IMR-90 (cell line): ENCODE measurements around the gene PRSS8. TPM values are rescaled to one million over a fixed set of nuclear protein-coding genes. Genes with fewer than 3 reads are reported as not detected.

Source experiments
- ATAC-seq: fragments of 200-7000 bp; cut with Tn5 transposase; 2 replicates; pipeline ENCODE4 v1.9.1; 2020; ENCODE audit warnings: low read depth, mild to moderate bottlenecking, moderate library complexity
- BruUV-seq: library from RNA; stranded (reverse); fragments of 400-500 nt; replicated peaks from 2 replicates; lab custom pipeline; 2021; lab: Mats Ljungman, UMichigan
- CTCF ChIA-PET: fragments of 300-600 bp; formaldehyde crosslinking; extraction: SDS; loops from one replicate; lab custom pipeline; 2021; ENCODE audit warnings: antibody characterized with exemption; lab: Yijun Ruan, JAX
- POLR2A ChIA-PET: fragments of 300-600 bp; sonication (Branson Sonifier 250); formaldehyde crosslinking; loops from one replicate; lab custom pipeline; 2022; ENCODE audit warnings: antibody characterized with exemption; ENCODE audit not compliant: unreplicated experiment; lab: Charles Lee
- DNase-seq: peaks from one replicate; pipeline ENCODE4 v3.0.0; 2013
- H2AFZ ChIP-seq: replicated peaks from 2 replicates; pipeline ENCODE3; 2013; ENCODE audit warnings: low read length, mild to moderate bottlenecking; ENCODE audit not compliant: poor library complexity
- H2AK5ac ChIP-seq: 2 replicates; pipeline ENCODE4 v1.6.1; 2013; ENCODE audit warnings: low read depth, low read length, inconsistent platforms
- H2AK9ac ChIP-seq: replicated peaks from 2 replicates; pipeline ENCODE3; 2013; ENCODE audit warnings: mild to moderate bottlenecking, low read depth, low read length, moderate library complexity; ENCODE audit not compliant: poor library complexity
- H2BK120ac ChIP-seq: 2 replicates; pipeline ENCODE4 v1.6.1; 2013; ENCODE audit warnings: low read depth, low read length, inconsistent platforms
- H2BK15ac ChIP-seq: 3 replicates; pipeline ENCODE4 v1.6.1; 2013; ENCODE audit warnings: low read depth, low read length, inconsistent platforms
- H2BK20ac ChIP-seq: 2 replicates; pipeline ENCODE4 v1.6.1; 2013; ENCODE audit warnings: low read depth, mild to moderate bottlenecking, inconsistent platforms, low read length, moderate library complexity
- H2BK5ac ChIP-seq: 2 replicates; pipeline ENCODE4 v1.6.1; 2013; ENCODE audit warnings: mild to moderate bottlenecking, low read depth, low read length, inconsistent platforms; ENCODE audit not compliant: poor library complexity, severe bottlenecking
- H3K14ac ChIP-seq: replicated peaks from 2 replicates; pipeline ENCODE4 v1.6.1; 2013; ENCODE audit warnings: low read depth, low read length, inconsistent platforms
- H3K18ac ChIP-seq: 2 replicates; pipeline ENCODE4 v1.6.1; 2013; ENCODE audit warnings: low read depth, low read length, control low read depth
- H3K23ac ChIP-seq: 2 replicates; pipeline ENCODE4 v1.6.1; 2013; ENCODE audit warnings: low read depth, low read length, inconsistent platforms
- H3K27ac ChIP-seq: 2 replicates; pipeline ENCODE4 v1.5.1; 2013; ENCODE audit warnings: mild to moderate bottlenecking, control low read depth, low read length; ENCODE audit not compliant: insufficient read depth
- H3K27me3 ChIP-seq: 2 replicates; pipeline ENCODE4 v1.6.1; 2013; ENCODE audit warnings: low read length; ENCODE audit not compliant: control insufficient read depth, insufficient read depth
- H3K36me3 ChIP-seq: 2 replicates; pipeline ENCODE4 v1.6.1; 2013; ENCODE audit warnings: low read length, mixed read lengths; ENCODE audit not compliant: control insufficient read depth, insufficient read depth
- H3K4ac ChIP-seq: 2 replicates; pipeline ENCODE4 v1.6.1; 2013; ENCODE audit warnings: low read depth, low read length, inconsistent platforms
- H3K4me1 ChIP-seq: 2 replicates; pipeline ENCODE4 v1.6.1; 2013; ENCODE audit warnings: low read length, mixed read lengths; ENCODE audit not compliant: control insufficient read depth, insufficient read depth
- H3K4me2 ChIP-seq: 2 replicates; pipeline ENCODE4 v1.6.1; 2013; ENCODE audit warnings: low read depth, mild to moderate bottlenecking, control low read depth, low read length, moderate library complexity
- H3K4me3 ChIP-seq: 2 replicates; pipeline ENCODE4 v1.5.1; 2013; ENCODE audit warnings: low read depth, mild to moderate bottlenecking, control low read depth, low read length, moderate library complexity; ENCODE audit not compliant: insufficient read depth
- H3K56ac ChIP-seq: 2 replicates; pipeline ENCODE4 v1.6.1; 2013; ENCODE audit warnings: low read length, inconsistent platforms; ENCODE audit not compliant: insufficient read depth; ENCODE audit errors: extremely low read depth
- H3K79me1 ChIP-seq, 2 experiments: 2 replicates each; pipeline ENCODE4 v1.6.1; 2013; ENCODE audit warnings: low read length in 2 of 2, inconsistent platforms in 1 of 2, low read depth in 1 of 2
- H3K9ac ChIP-seq: 2 replicates; pipeline ENCODE4 v1.6.1; 2013; ENCODE audit warnings: low read depth, low read length, control low read depth
- H3K9me1 ChIP-seq: 2 replicates; pipeline ENCODE4 v1.6.1; 2013; ENCODE audit warnings: low read length, inconsistent platforms; ENCODE audit not compliant: insufficient read depth
- H3K9me3 ChIP-seq: 2 replicates; pipeline ENCODE4 v1.6.1; 2013; ENCODE audit warnings: low read length; ENCODE audit not compliant: control insufficient read depth, insufficient read depth
- H4K20me1 ChIP-seq: 2 replicates; pipeline ENCODE4 v1.6.1; 2013; ENCODE audit warnings: low read length, inconsistent platforms; ENCODE audit not compliant: insufficient read depth
- H4K5ac ChIP-seq: 2 replicates; pipeline ENCODE4 v1.6.1; 2013; ENCODE audit warnings: mild to moderate bottlenecking, low read depth, low read length, control low read depth
- H4K8ac ChIP-seq, 2 experiments: 2 replicates each; pipeline ENCODE4 v1.6.1; 2013; ENCODE audit warnings: low read depth in 2 of 2, low read length in 2 of 2, control low read depth in 1 of 2, inconsistent platforms in 1 of 2
- H4K91ac ChIP-seq: 2 replicates; pipeline ENCODE4 v1.6.1; 2013; ENCODE audit warnings: low read depth, low read length, inconsistent platforms; ENCODE audit not compliant: insufficient read depth
- BHLHE40 ChIP-seq: fragments of 150-350 bp; IDR thresholded peaks from 2 replicates; pipeline ENCODE4 v1.6.1; 2016; ENCODE audit warnings: mild to moderate bottlenecking, low read depth, low read length
- FOS ChIP-seq: fragments of 150-350 bp; IDR thresholded peaks from 2 replicates; pipeline ENCODE4 v1.6.1; 2016; ENCODE audit warnings: low read depth, low read length
- MAZ ChIP-seq: IDR thresholded peaks from 2 replicates; pipeline ENCODE4 v1.6.1; 2012; ENCODE audit warnings: low read depth, mild to moderate bottlenecking, low read length, improper control_type of control experiment, moderate library complexity, borderline replicate concordance
- NFE2L2 ChIP-seq: fragments of 150-350 bp; IDR thresholded peaks from 2 replicates; pipeline ENCODE4 v1.6.1; 2016; ENCODE audit warnings: low read depth, mild to moderate bottlenecking, low read length
- RCOR1 ChIP-seq: IDR thresholded peaks from 2 replicates; pipeline ENCODE4 v1.6.1; 2012; ENCODE audit warnings: mild to moderate bottlenecking, low read length, improper control_type of control experiment; ENCODE audit not compliant: insufficient replicate concordance
- RFX5 ChIP-seq: IDR thresholded peaks from 2 replicates; pipeline ENCODE4 v1.8.0; 2012; ENCODE audit warnings: low read depth, mild to moderate bottlenecking, low read length, moderate library complexity
- USF2 ChIP-seq: fragments of 150-350 bp; IDR thresholded peaks from 2 replicates; pipeline ENCODE4 v1.6.1; 2017; ENCODE audit warnings: mild to moderate bottlenecking, antibody characterized with exemption, low read length, low read depth
- WGBS, 2 experiments: methylation state at CpG; one replicate each; pipeline versions ENCODE4 v1.1.5 to v1.1.7; 2013; ENCODE audit warnings: missing lambda C conversion rate in 2 of 2; ENCODE audit not compliant: insufficient read length in 1 of 2; ENCODE audit errors: extremely low coverage in 2 of 2; 5-methylcytosine and 5-hydroxymethylcytosine counted together
- dilution Hi-C: fragments of 300-500 bp; cut with HindIII; formaldehyde crosslinking; loops from one replicate; pipeline ENCODE4 v1.14.3; 2018; ENCODE audit warnings: low sequenced_read_pairs; ENCODE audit not compliant: unreplicated experiment
- in situ Hi-C: fragments of 300-500 bp; cut with MboI; formaldehyde crosslinking; loops from 3 replicates; pipeline ENCODE4 v1.14.3; 2019; ENCODE audit warnings: low sequenced_read_pairs, inconsistent platforms, mixed read lengths
- intact Hi-C: fragments of 100-400 bp; cut with micrococcal nuclease; formaldehyde crosslinking; loops from 2 replicates; pipeline ENCODE4 v1.10.0; 2022
- polyA plus RNA-seq, 3 experiments: library from polyadenylated mRNA; depleted of rRNA; stranded (reverse); fragments of >200 nt; gene quantifications; 2 replicates each; pipeline ENCODE4 v1.2.3, GENCODE V29; 2012; ENCODE audit warnings: low replicate concordance in 1 of 3
- total RNA-seq: library from RNA; depleted of rRNA; stranded (reverse); fragments of >200 nt; gene quantifications from 2 replicates; pipeline ENCODE4 v1.2.3, GENCODE V29; 2012

Gene PRSS8
- total and polyA plus RNA-seq, 2 of the 4 experiments (the other 2 are of a cell fraction) = not detected

- CTCF ChIA-PET = interaction anchor here (0.6 kb wide), 1 partner anchor 29 kb away, joined by 4 read pairs; no protein-coding TSS in a partner anchor
- no TSS peak for BruUV-seq
Measured at GRCh38 chr16:31138621-31139578, 3.4 kb upstream of the PRSS8 start.

More at GRCh38 chr16:31138621-31139578, 3.4 kb upstream of the PRSS8 start:
- ATAC-seq (no peak), DNase-seq (peak; percentile 70)
- Histone ChIP-seq H3K79me1 (peaks cover 0 to 7% of the 10 kb centered on the region in 2 experiments; a peak in 1 of 4 replicates), H4K5ac (peak overlapping the region; percentile 80), H3K27ac (no peak overlapping the region), H3K9ac (no peak overlapping the region), H4K20me1 (no peaks in the 10 kb centered on the region), H3K9me1 (peaks cover 8% of the 10 kb centered on the region), H2BK120ac (peak overlapping the region; percentile 70), H2BK20ac (no peak overlapping the region; the same call in 1 of the 2 replicates), H4K91ac (peak overlapping the region; percentile 79), H3K23ac (no peak overlapping the region; the same call in 1 of the 2 replicates), H4K8ac (peak overlapping the region; percentile 23 to 91; a peak in 3 of 4 replicates), H3K4ac (peak overlapping the region; percentile 59; the same call in 1 of the 2 replicates), H3K4me1 (peaks cover 19% of the 10 kb centered on the region), H2AFZ (peak overlapping the region; percentile 90), H3K18ac (peak overlapping the region; percentile 49; the same call in 1 of the 2 replicates), H3K36me3 (no peaks in the 10 kb centered on the region), H2AK9ac (peak overlapping the region; percentile 77), H2BK5ac (peak overlapping the region; percentile 72), H3K4me2 (peak overlapping the region; percentile 35; the same call in 1 of the 2 replicates), H2AK5ac (peak overlapping the region; percentile 84), H3K9me3 (no peaks in the 10 kb centered on the region), H3K56ac (no peak overlapping the region), H3K27me3 (no peaks in the 10 kb centered on the region; the same call in 1 of the 2 replicates), H3K14ac (no peak overlapping the region; the same call in none of the 2 replicates), H3K4me3 (no peak overlapping the region), H2BK15ac (peak overlapping the region; percentile 68; the same call in 1 of the 3 replicates)
- WGBS, 2 experiments = 66% methylated on average over 9 of the region's 27 CpGs; no CpG with 5 or more reads in 1 of the 2 experiments
- in situ Hi-C loops = no loop called here
- dilution Hi-C loops = no loop called here
- intact Hi-C loops = no loop called here
- POLR2A ChIA-PET = no interaction called here
- TF ChIP-seq USF2 (peak; percentile 61; the same call in 1 of the 2 replicates), RFX5 (no peak), FOS (peak; percentile 21; the same call in 1 of the 2 replicates), MAZ (peak; percentile 31; the same call in 1 of the 2 replicates), NFE2L2 (no peak), BHLHE40 (peak; percentile 94), RCOR1 (peak; percentile 13)
